HEK293 (cell line): ENCODE measurements around the gene OSTC.
A peak's percentile ranks its signal among the peaks of the same experiment; 100 is the strongest.

Source experiments
- CTCF ChIA-PET: fragments of 350-600 bp; formaldehyde crosslinking; extraction: SDS; loops from one replicate; lab custom pipeline; 2021; ENCODE audit warnings: antibody characterized with exemption; lab: Yijun Ruan, JAX
- POLR2A ChIA-PET: fragments of 300-600 bp; formaldehyde crosslinking; extraction: SDS; loops from one replicate; lab custom pipeline; 2020; ENCODE audit warnings: antibody characterized with exemption, inconsistent platforms; lab: Yijun Ruan, JAX
- H3K27ac ChIP-seq: fragments of 200-500 bp; sonication (Bioruptor generic); 2 replicates; pipeline ENCODE4 v1.5.1; 2014; ENCODE audit warnings: low read depth, low read length, control low read depth, inconsistent platforms; ENCODE audit errors: extremely low read depth
- H3K36me3 ChIP-seq, 2 experiments: fragments of 200-500 bp in 1 of 2; sonication (Bioruptor generic) in 1 of 2; 1 replicate in 1 of 2; 2 replicates in 1 of 2; pipeline ENCODE4 v1.5.1; 2014 to 2017; ENCODE audit warnings: inconsistent platforms in 2 of 2, low read length in 2 of 2; ENCODE audit not compliant: control insufficient read depth in 2 of 2, insufficient read depth in 1 of 2
- H3K4me1 ChIP-seq: fragments of 200-500 bp; sonication (Bioruptor generic); 2 replicates; pipeline ENCODE4 v1.5.1; 2014; ENCODE audit warnings: mild to moderate bottlenecking, low read length, inconsistent platforms; ENCODE audit not compliant: control insufficient read depth, insufficient read depth
- H3K4me3 ChIP-seq: 2 replicates; pipeline ENCODE4 v1.5.1; 2011; ENCODE audit warnings: low read depth, mild to moderate bottlenecking, control low read depth, low read length, moderate library complexity
- H3K9me3 ChIP-seq: fragments of 200-500 bp; sonication (Bioruptor generic); 2 replicates; pipeline ENCODE4 v1.5.1; 2014; ENCODE audit warnings: low read depth, low read length, inconsistent platforms; ENCODE audit not compliant: control insufficient read depth, insufficient read depth
- EGR2 ChIP-seq: fragments of 450-650 bp; formaldehyde crosslinking; IDR thresholded peaks from 2 replicates; pipeline ENCODE4 v1.5.1; 2016; ENCODE audit warnings: low read depth, missing biosample characterization, missing genetic modification characterization
- KLF16 ChIP-seq: fragments of 450-650 bp; formaldehyde crosslinking; IDR thresholded peaks from 2 replicates; pipeline ENCODE4 v1.5.1; 2017; ENCODE audit warnings: missing biosample characterization, missing genetic modification characterization
- KLF7 ChIP-seq: fragments of 450-650 bp; formaldehyde crosslinking; IDR thresholded peaks from 2 replicates; pipeline ENCODE4 v1.5.1; 2016; ENCODE audit warnings: missing biosample characterization, missing genetic modification characterization, borderline replicate concordance
- KLF9 ChIP-seq: fragments of 450-650 bp; formaldehyde crosslinking; IDR thresholded peaks from 2 replicates; pipeline ENCODE4 v1.5.1; 2016; ENCODE audit warnings: missing biosample characterization, missing genetic modification characterization, low read depth
- OVOL3 ChIP-seq: fragments of 450-650 bp; formaldehyde crosslinking; IDR thresholded peaks from 2 replicates; pipeline ENCODE4 v1.5.1; 2016; ENCODE audit warnings: missing biosample characterization, missing genetic modification characterization
- ZBTB10 ChIP-seq: fragments of 450-650 bp; formaldehyde crosslinking; IDR thresholded peaks from 2 replicates; pipeline ENCODE4 v1.5.1; 2016; ENCODE audit warnings: missing biosample characterization, missing genetic modification characterization
- ZBTB11 ChIP-seq: fragments of 450-650 bp; formaldehyde crosslinking; conservative IDR thresholded peaks from 2 replicates; pipeline ENCODE4 v1.5.1; 2016; ENCODE audit warnings: low read depth, missing biosample characterization, missing genetic modification characterization
- ZBTB20 ChIP-seq: fragments of 450-650 bp; formaldehyde crosslinking; IDR thresholded peaks from 2 replicates; pipeline ENCODE4 v1.5.1; 2016; ENCODE audit warnings: missing biosample characterization, missing genetic modification characterization
- ZFHX2 ChIP-seq: fragments of 450-650 bp; formaldehyde crosslinking; conservative IDR thresholded peaks from 2 replicates; pipeline ENCODE4 v1.5.1; 2016; ENCODE audit warnings: missing biosample characterization, missing genetic modification characterization
- ZNF132 ChIP-seq: fragments of 450-650 bp; formaldehyde crosslinking; IDR thresholded peaks from 2 replicates; pipeline ENCODE4 v1.5.1; 2017; ENCODE audit warnings: missing biosample characterization, missing genetic modification characterization, borderline replicate concordance
- ZNF2 ChIP-seq: fragments of 450-650 bp; formaldehyde crosslinking; IDR thresholded peaks from 2 replicates; pipeline ENCODE4 v1.5.1; 2016; ENCODE audit warnings: missing biosample characterization, missing genetic modification characterization
- ZNF341 ChIP-seq: fragments of 450-650 bp; formaldehyde crosslinking; IDR thresholded peaks from 2 replicates; pipeline ENCODE4; 2016; ENCODE audit warnings: low read depth, missing biosample characterization, missing genetic modification characterization
- ZNF501 ChIP-seq: fragments of 450-650 bp; formaldehyde crosslinking; IDR thresholded peaks from 2 replicates; pipeline ENCODE4 v1.5.1; 2016; ENCODE audit warnings: missing biosample characterization, missing genetic modification characterization
- ZNF521 ChIP-seq: fragments of 450-650 bp; formaldehyde crosslinking; IDR thresholded peaks from 2 replicates; pipeline ENCODE4 v1.5.1; 2017; ENCODE audit warnings: missing biosample characterization, mild to moderate bottlenecking, missing genetic modification characterization
- ZNF548 ChIP-seq: fragments of 450-650 bp; formaldehyde crosslinking; IDR thresholded peaks from 2 replicates; pipeline ENCODE4 v1.5.1; 2016; ENCODE audit warnings: missing biosample characterization, missing genetic modification characterization
- TF ChIP-seq, protein P1 (sequence below): fragments of 450-650 bp; formaldehyde crosslinking; IDR thresholded peaks from 2 replicates; pipeline ENCODE4 v1.5.1; 2016; ENCODE audit warnings: missing biosample characterization, missing genetic modification characterization

Gene OSTC

GRCh38 chr4:108650212-108651013 lies at the start of gene OSTC (continued):
- TF ChIP-seq ZBTB10: no peak
- TF ChIP-seq ZNF2 (tag by site-specific recombination): peak; percentile 40; the same call in 1 of the 2 replicates
- peak; percentile 58 for TF ChIP-seq KLF9 (tag by site-specific recombination)
- peak; percentile 59; the same call in 1 of the 2 replicates for TF ChIP-seq ZNF501 (tag by site-specific recombination)
- TF ChIP-seq ZBTB11 (tag by site-specific recombination): 0 out of 2 replicates have a peak, but pooled peaks have one; percentile 30
- TF ChIP-seq ZNF521: no peak
- 0 out of 2 replicates have a peak, but pooled peaks have one; percentile 60 for TF ChIP-seq KLF16 (tag by site-specific recombination)
- peak; percentile 84 for TF ChIP-seq ZBTB20 (tag by site-specific recombination)

DNA sequence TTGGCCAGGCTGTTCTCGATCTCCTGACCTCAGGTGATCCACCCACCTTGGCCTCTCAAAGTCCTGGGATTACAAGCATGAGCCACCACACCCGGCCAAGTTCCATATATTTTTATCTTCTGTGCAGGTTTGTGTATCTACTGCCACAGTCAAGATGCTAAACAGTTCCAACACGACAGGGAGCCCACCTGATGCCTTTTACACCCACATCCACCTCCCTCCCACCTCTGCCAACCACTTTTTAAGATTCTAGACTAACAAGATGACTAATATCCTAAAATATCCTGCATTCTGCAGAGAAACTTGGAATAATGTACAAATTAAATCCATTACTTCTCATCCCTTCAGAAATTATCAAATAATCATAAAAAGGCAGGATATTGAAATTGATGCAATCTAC lies 49.3 kb upstream of the OSTC start:
- TF ChIP-seq ZNF132 (tag by site-specific recombination) (no peak), EGR2 (peak; percentile 40; the same call in 1 of the 2 replicates), ZFHX2 (tag by site-specific recombination) (peak; percentile 50), OVOL3 (tag by site-specific recombination) (no peak), ZNF548 (tag by site-specific recombination) (no peak), ZNF341 (no peak), KLF7 (no peak)
- TF ChIP-seq, protein P1, sequence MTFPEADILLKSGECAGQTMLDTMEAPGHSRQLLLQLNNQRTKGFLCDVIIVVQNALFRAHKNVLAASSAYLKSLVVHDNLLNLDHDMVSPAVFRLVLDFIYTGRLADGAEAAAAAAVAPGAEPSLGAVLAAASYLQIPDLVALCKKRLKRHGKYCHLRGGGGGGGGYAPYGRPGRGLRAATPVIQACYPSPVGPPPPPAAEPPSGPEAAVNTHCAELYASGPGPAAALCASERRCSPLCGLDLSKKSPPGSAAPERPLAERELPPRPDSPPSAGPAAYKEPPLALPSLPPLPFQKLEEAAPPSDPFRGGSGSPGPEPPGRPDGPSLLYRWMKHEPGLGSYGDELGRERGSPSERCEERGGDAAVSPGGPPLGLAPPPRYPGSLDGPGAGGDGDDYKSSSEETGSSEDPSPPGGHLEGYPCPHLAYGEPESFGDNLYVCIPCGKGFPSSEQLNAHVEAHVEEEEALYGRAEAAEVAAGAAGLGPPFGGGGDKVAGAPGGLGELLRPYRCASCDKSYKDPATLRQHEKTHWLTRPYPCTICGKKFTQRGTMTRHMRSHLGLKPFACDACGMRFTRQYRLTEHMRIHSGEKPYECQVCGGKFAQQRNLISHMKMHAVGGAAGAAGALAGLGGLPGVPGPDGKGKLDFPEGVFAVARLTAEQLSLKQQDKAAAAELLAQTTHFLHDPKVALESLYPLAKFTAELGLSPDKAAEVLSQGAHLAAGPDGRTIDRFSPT (tag by site-specific recombination): no peak
- no peaks in the 10 kb centered on the region for H3K4me1 ChIP-seq
- no peaks in the 10 kb centered on the region for H3K36me3 ChIP-seq
- H3K4me3 ChIP-seq: no peak overlapping the region
- no peak overlapping the region for H3K27ac ChIP-seq
- CTCF ChIA-PET: no interaction called here
- H3K9me3 ChIP-seq: no peaks in the 10 kb centered on the region
- POLR2A ChIA-PET: no interaction called here
